Measurements from ENCODE around the gene CKS1B. TPM values are rescaled to one million over a fixed set of nuclear protein-coding genes. Genes with fewer than 3 reads are reported as not detected.

Gene CKS1B
- total RNA-seq, 1 donor from 2014 or later = 23.2 TPM

DNA sequence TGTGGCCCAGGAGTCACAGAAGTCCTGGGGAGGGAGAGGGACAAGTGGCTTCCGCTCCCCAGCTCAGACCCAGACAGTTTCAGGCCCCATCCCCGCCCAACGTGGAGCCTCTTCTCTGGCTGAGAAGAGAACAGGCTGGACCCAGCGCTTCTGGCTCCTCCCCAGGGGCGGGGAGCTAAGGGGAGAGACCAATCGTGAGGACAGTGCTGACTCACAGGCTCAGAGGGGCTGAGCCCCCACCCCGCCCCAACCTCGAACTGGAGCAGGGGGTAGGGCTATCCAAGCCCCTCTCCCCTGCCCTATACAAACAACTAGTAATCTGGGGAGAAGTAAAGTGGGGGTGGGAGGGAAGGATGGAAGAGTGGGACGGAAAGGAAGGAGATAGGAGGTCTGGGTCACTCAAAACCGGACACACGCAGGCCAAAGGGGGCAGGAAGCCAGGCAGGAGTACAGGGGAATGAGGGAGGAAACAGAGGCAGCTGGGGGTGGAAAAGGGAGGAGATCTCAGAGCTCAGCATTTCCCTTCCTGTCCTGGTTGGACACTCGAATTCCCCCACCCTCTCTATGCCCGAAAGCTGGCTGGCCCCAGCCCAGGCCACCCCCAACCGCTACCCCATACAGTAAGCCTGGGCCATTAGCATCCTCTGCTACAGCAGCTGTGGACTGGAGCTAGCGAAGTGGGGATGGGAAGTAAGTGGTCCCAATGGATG, 3.7 kb upstream of the CKS1B start, which contains the start of gene SHC1:
Gene SHC1 (minus strand): TSS at position 117 of the 710 bp plus-strand sequence. CDS start 221 bp downstream, outside the sequence.
- H3K27ac Mint-ChIP-seq (ENCODE audit: unreplicated experiment) = no peak within 1 kb of the TSS
- no peaks in the 10 kb centered on the region for H3K27me3 Mint-ChIP-seq (ENCODE audit: low read depth)
- DNase-seq (ENCODE audit: low spot score) = peak; percentile 99
- H3K4me1 Mint-ChIP-seq (ENCODE audit: low read depth) = peaks cover 52% of the 10 kb centered on the region
- no peak within 1 kb of the TSS for H3K4me3 Mint-ChIP-seq (ENCODE audit: unreplicated experiment)
- H3K9me3 Mint-ChIP-seq (ENCODE audit: low read depth) = no peaks in the 10 kb centered on the region
- TF ChIP-seq, protein P1, sequence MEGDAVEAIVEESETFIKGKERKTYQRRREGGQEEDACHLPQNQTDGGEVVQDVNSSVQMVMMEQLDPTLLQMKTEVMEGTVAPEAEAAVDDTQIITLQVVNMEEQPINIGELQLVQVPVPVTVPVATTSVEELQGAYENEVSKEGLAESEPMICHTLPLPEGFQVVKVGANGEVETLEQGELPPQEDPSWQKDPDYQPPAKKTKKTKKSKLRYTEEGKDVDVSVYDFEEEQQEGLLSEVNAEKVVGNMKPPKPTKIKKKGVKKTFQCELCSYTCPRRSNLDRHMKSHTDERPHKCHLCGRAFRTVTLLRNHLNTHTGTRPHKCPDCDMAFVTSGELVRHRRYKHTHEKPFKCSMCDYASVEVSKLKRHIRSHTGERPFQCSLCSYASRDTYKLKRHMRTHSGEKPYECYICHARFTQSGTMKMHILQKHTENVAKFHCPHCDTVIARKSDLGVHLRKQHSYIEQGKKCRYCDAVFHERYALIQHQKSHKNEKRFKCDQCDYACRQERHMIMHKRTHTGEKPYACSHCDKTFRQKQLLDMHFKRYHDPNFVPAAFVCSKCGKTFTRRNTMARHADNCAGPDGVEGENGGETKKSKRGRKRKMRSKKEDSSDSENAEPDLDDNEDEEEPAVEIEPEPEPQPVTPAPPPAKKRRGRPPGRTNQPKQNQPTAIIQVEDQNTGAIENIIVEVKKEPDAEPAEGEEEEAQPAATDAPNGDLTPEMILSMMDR (IDR thresholded peaks at IDR 0.05) = no peak
- peaks cover 9% of the 10 kb centered on the region for H3K36me3 Mint-ChIP-seq (ENCODE audit: low read depth)

DNA sequence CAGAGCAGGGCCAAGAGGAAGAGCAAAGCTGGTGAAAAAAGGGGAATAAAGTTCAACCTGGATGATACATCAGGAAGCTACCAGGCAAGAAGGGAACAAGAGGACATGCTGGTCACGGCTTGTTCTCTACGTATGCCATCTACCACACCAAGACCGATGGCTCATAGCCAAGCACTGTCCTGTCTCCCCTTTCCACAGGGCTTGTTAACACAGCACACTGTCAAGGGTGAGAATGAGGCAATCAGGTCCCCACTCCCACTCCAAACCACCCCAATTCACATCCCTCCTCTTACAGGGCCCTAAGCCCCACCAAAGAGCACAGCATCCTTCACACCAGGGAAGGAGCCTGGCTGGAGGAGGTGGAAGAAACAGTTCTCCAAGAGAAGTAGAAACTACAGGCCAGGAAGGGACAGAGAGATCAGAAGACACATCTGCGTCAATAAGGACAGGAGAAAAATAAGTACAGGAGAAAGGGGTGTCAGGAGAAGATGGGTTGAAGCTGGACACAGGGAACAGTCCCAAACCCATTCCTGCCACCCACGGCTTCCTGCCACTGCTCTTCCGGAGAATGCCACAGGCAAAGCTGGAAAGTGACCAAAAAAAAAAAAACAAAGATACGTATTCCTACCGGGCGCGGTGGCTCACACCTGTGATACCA, 3.0 kb upstream of the CKS1B start:
- Mint-ChIP-seq H3K4me1 (ENCODE audit: low read depth) (peaks cover 52% of the 10 kb centered on the region), H3K36me3 (ENCODE audit: low read depth) (peaks cover 9% of the 10 kb centered on the region), H3K27me3 (ENCODE audit: low read depth) (no peaks in the 10 kb centered on the region), H3K4me3 (ENCODE audit: unreplicated experiment) (no peak overlapping the region), H3K27ac (ENCODE audit: unreplicated experiment) (no peak overlapping the region), H3K9me3 (ENCODE audit: low read depth) (no peaks in the 10 kb centered on the region)
- TF ChIP-seq, protein P1 (IDR thresholded peaks at IDR 0.05) = no peak
- no peak for DNase-seq (ENCODE audit: low spot score)

DNA sequence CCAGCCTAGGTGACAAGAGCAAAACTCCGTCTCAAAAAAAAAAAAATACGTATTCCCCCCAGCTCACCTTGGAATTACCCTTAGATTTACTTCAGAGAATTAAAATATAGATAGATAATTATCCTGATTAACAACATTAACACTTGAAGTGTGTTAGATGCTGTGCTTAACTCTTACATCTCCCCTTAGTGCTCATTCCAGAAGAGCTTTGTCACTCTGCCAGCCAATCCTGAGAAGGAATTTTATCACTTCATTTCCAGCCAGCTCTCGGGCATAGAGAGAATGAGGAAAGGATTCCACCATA, 2.3 kb upstream of the CKS1B start:
- Mint-ChIP-seq H3K9me3 (ENCODE audit: low read depth) (no peaks in the 10 kb centered on the region), H3K27me3 (ENCODE audit: low read depth) (no peaks in the 10 kb centered on the region), H3K36me3 (ENCODE audit: low read depth) (peaks cover 9% of the 10 kb centered on the region), H3K4me1 (ENCODE audit: low read depth) (peaks cover 51% of the 10 kb centered on the region), H3K4me3 (ENCODE audit: unreplicated experiment) (no peak overlapping the region), H3K27ac (ENCODE audit: unreplicated experiment) (no peak overlapping the region)
- TF ChIP-seq, protein P1 (IDR thresholded peaks at IDR 0.05) = no peak
- no peak for DNase-seq (ENCODE audit: low spot score)

DNA sequence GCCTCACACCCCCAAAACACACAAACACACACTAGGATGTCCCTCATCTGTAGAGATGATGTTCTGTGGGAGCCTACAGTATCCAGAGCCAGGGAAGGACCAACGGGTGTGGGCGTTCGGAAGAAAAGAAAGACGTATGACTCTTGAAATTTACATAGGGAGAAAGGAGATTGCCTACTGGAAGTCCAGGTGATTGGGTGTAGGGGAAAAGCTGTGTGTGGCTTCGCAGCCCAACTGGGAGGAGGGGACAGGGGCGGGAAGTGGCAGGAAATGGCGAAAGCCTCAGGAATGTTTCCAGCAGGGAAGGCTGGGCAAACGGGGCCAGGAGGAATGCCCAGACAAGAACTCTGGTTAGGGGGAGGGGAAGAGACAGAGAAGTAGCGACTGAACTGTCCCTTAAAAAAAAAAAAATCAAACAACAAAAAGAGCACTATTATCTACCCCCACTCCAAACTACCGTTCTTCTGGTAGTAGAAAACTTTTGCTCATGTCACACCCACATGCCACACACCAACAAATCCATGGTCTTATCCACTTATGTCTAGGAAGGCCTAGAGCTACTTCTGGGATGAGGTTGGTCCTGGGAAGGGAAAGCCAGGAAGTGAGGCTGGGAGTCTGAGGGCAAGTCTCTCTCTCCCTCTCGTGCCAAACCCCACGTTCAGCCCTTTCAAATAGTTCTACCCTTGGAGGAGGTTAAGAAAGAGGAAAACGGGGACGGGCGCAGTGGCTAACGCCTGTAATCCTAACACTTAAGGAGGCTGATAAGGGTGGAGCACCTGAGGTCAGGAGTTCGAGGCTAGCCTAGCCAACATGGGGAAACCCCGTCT, 1.8 kb upstream of the CKS1B start:
- DNase-seq (ENCODE audit: low spot score) = no peak
- TF ChIP-seq, protein P1 (IDR thresholded peaks at IDR 0.05) = no peak
- no peaks in the 10 kb centered on the region for H3K9me3 Mint-ChIP-seq (ENCODE audit: low read depth)
- peaks cover 48% of the 10 kb centered on the region for H3K4me1 Mint-ChIP-seq (ENCODE audit: low read depth)
- H3K27ac Mint-ChIP-seq (ENCODE audit: unreplicated experiment) = no peak overlapping the region
- H3K36me3 Mint-ChIP-seq (ENCODE audit: low read depth) = peaks cover 9% of the 10 kb centered on the region
- no peak overlapping the region for H3K4me3 Mint-ChIP-seq (ENCODE audit: unreplicated experiment)
- no peaks in the 10 kb centered on the region for H3K27me3 Mint-ChIP-seq (ENCODE audit: low read depth)

Data from chondrocyte (in vitro differentiated cells).